NCI-H1105 treated with DMSO at 0.1 percent for 48 hours (cell line): ENCODE data around the gene STXBP4.

Experiments
- DNase-seq: peaks from one replicate; lab custom pipeline; 2025; lab: John Stamatoyannopoulos, UW

Gene STXBP4

DNA sequence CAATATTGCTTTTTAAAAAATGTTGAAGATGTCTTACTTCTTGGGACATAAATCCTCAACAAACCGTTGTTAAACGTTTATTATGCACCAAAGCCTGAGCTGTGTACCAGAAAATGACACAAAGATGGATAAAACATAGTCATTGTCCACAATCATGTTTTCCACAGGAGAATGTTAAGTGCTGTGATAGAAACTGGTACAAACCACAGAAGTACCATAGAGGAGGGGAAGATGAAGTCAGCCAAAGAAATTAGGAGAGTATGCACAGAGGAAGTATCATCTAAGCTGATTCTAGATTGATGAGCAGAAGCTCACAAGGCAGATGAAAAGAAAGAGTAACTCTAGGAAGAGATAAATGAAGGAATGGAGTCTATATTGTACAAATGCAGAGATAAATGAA, 153.5 kb downstream of the STXBP4 start:
- no peak for DNase-seq

DNA sequence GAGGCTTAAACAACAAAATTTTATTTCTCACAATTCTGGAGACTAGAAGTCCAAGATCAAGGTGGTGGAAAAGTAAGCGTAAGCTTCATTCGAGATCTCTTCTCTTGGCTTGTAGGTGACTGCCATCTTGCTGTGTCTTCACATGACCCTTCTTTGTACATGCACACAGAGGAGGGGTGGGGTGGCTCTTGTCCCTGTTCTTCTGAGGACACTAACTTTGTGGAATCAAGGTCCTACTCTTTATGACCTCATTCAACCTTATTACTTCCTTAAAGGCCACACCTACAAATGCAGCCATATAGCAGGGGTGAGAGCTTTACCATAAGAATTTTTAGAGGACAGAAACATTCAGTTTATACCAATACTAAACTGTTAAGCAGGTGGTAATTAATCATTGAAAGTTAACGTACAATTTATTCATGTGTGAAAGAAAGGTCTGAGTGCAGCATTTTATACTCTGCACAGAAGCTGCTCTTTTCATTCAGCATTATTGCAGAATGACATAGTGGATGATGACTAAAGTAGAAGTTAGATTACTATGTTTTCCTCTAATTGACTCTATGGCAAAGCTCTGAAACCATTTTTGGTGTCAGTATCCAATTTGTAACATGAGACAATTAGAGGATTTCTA, 156.3 kb downstream of the STXBP4 start:
- DNase-seq = no peak

DNA sequence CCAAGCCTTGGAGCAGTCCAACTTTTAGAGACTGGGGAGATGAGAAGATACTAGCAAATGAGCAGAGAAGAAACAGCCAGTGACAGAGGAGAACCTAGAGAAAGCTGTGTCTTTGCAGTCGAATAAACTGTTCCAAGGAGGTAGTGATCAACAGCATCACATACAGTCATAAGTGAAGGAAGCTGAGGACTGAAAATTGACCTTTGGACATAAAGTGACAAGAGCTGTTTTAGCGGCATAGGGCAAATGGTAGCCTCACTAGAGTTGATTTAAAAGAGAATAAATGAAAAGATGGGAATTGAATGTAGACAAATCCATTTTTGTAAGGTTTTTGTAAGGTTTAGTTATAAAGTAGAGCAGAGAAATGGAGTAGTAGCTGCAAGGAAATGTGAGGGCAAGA, 165.0 kb downstream of the STXBP4 start:
- DNase-seq = no peak

DNA sequence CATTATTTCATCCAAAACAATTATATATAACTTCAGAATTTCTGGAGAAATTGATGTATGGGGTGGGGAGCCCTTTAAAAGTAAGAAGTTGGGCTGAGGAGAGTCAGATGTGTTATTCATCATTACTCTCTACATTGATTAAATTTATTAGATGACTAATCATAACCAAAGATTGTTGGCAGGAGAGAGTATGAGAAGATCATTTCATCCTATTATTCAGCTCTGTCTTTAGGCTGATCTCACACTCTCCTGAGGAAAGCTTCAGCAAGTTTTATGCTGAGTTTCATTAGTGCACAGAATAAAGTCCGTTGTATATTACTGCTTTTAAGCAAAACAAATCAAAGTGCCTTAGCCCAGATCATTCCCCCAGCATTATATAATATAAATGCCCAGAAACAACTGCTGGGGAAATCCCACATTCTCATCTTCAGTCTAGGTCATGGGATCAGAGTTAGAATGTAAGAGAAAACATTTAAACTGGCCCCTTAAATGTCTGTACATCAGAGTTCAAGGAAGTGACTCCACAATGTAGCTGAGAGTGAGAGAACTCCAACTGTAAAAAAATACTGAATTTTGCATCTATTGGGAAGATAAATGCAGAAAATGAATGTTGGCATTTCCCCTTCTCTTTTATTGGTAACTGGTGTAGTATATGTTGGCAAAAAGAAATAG, 166.1 kb downstream of the STXBP4 start:
- no peak for DNase-seq

DNA sequence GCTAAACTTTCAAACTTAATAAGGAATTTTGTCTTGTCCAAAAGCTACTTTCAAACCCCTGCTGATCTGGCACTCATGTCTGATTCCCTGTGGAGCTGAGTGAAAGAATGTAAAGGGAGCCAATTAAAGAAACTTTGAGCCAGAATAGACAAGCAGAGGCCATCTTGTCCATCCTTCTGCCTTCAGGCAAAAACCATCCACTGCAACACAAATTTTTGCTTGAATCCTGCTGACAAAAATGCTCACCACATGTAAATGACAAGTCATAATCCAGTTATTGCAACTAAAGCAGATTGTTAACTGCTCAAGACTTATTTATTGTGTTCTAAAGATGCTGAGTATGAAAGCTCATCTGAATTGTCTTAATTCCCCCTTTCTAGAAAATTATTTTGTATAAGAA, 172.2 kb downstream of the STXBP4 start:
- DNase-seq = no peak

DNA sequence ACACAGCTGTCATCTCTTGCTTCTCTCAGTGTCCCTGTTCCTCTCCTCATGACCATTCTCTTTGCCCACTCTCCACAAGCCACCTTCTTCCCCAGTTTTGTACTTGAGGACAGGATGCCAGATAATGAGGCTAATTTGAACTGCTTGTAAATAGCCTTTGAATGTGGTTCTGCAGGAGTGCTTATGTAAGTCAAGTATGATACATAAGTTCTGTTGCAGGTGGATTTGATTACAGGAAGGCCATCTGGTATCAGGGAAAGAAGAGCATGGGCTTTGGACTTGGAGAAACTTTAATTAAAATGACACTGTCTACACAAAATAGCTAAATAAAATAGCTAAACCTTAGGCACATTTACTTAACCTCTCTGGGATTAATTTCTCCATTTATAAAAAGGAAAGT, 176.0 kb downstream of the STXBP4 start:
- DNase-seq = peak; percentile 11

DNA sequence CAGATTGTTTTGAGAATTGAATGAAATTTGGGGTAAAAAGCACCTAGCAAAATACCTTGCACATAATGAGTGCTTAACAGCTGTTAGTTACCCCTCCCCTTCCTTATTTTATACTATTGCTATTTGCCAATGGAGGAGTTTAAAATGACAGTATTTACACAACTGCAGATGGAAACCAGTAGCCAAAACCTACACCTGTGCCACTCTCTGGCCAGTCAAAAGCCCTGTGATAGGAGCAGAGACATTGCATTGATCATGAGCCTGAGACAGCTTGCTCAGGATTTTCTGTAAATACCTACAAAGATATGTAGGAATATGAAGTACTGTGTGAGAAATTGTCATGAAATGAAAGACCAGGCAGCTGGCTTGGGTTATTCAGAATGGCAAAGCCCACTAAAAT, 180.9 kb downstream of the STXBP4 start:
- no peak for DNase-seq

DNA sequence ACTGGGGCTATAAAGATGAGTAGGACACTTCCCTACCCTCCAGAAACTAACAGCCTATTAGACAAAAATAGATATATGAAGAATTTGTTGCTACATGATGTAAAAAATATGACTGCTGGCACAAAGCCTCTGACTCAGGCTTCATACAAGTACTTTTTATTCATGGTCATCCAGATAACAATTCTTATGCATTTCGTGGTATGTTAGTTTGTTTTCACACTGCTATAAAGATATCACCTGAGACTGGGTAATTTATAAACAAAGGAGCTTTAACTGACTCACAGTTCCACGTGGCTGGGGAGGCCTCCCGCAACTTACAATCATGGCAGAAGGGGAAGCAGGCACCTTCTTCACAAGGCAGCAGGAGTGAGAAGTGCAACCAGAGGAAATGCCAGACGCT, 183.7 kb downstream of the STXBP4 start:
- no peak for DNase-seq

DNA sequence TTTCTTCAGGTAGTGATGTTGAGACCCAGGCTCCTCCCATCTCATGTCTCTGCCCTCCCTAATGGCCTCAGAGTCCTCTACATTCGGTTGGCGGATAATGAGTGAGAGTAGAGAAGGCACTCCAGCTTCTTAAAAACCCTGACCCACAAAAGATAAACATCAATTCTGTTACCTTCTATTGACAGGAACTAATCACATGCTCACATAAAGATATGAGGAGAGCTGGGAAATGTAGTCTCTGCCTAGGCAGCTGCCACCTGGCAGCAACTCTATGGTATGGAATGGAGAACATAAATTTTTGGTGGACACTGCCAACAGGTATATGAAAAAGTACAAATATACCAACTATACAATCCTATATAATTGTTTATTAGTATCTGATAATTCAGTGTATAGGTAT, 185.5 kb downstream of the STXBP4 start:
- no peak for DNase-seq

DNA sequence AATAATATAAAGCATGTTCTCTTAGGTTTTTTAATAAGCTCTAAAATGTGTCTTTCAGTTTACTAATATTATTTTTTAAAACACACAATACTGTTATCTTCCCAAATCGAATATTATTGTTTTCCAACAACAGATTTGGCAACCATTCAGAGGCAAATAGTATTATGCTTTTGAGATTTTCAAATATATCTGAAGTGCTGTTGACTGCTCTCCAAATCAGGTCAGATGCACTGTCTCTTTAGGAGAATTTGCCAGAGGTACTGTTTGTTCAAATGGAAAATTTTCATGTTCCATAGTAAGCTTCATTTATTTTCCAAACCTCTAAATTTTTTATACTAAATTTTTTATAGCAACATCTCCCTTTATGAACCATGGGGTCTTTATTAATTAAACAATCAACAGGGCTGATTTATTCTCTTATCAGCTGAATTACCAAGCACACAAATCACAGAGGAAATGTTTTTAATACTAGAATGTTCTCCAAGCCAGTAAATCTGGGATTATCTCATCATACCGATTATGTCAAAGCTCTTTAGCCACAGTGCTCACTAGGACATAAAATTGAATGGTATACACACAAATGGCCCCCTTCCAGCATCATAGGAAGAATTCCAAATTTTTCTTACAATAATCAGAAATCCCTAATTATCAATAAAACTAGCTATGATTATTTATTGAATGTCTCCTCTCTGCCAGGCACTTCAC, 187.4 kb downstream of the STXBP4 start:
- DNase-seq = no peak

DNA sequence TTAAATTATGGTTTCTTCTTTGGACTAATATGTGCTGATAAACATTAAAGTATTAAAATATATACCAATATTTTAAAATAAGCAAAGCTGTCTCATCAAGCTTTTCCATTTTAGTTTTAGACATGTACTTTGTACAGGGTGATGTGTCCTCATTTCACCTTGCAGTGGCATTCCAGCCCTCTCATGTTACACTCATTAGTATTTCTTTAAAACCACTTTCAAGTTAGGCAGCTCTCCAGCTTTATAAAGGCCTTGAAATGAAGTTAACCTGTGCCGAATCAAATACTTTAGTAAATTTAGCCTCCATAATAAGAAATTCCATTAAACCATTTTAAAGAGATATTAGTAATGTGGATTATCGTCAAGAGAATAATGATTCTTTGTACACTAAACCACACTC, 188.6 kb downstream of the STXBP4 start:
- DNase-seq = no peak

DNA sequence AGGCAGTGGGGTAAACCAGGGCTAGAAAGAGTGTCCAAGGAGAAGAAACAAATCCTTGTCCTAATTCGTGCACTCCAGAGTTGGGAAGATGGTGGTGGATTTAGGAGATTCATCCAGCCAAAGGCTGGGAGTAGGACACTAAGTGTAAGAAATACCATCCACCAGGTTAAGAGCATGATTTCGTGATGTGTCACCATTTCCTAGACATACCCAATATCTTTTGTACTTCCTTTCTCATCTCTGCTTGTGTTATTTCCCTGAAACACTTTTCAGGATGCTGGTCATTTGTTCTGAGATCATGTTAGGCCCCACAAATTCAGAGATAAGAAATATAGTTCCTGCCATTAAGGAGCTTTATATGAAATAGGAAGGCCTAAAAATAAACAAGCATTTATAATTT, 189.9 kb downstream of the STXBP4 start:
- no peak for DNase-seq

DNA sequence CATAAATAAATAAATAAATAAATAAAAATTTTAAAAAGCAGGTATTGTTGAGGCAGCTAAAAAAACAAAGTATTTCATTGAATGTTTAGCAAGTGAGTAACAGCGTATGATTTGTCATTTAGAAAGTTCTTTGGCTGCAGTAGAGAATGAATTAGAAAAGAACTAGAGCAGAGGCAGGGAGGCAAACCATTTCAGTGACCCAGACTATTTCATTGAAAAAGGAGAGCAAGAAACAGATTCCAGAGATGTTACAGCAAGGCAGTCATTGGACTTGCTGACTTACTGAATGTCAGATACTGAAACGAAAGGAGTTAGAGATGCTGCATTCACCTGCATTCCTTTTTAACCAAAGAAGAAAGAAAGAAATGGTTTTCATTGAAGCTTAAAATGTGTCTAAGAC, 190.7 kb downstream of the STXBP4 start:
- no peak for DNase-seq

DNA sequence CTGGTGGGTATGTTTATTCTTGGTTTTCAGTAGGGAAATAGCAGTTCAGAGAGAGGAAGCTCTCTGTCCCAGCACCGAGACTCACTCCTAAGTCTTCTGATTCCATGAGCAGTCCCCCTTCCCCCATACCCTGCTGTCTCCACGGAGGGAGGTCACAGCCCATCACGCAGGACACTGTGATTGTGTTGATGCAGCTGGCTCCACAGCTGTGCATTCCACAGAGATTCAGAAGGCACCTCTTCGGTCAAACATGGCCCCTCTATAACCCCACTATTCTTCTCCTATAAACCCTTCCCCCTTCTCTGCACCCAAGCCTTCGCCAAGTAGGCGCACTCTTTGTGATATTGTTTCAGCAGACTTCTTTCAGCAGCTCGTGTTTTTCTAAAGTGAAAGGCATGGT, 191.9 kb downstream of the STXBP4 start:
- DNase-seq = no peak

DNA sequence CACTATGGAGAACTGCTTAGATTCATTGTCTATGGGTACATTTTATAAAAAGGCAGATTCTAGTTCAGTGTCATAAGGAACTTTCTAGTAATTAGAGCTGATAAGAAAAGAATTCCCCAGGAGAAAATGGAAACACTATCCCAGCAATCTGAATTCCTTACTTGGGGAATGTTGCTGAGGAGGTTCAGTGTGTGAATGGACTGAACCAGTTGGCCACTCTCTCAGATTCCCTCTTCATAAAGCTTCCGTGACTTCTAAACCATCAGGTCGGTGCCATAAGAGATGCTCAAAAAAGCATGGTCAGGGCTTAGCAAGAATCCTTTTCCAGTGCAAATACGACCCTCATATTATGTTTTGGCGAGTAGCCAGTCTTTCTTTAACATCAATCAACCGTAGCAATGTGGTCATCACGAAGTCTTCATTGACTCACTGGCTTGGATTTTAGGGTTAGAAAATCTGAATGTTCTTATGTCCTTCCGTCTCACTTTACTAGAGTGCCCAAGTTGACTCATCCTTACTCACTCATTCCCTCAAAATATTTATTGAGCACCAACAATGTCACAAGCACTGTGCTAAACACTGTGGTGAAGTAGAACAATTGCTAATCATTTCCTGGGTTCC, 193.5 kb downstream of the STXBP4 start:
- DNase-seq = no peak

DNA sequence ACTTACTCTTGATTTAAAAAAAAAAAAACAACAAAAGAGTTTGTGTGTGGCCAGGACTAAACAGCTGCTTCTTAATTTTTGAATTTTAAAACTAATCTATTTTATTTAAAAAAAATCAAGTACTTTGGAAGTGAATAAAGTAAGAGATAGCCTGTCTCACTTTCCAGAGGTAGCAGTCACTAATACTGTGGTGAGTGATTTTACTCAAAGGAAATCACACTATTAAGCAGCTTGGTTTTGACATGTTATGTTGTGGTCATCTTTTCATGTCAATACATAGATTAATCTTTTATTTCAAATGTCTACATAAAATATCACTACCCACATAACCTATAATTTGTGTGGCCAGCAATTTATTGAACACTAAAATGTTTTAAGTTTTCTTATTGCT, 194.0 kb downstream of the STXBP4 start:
- no peak for DNase-seq

DNA sequence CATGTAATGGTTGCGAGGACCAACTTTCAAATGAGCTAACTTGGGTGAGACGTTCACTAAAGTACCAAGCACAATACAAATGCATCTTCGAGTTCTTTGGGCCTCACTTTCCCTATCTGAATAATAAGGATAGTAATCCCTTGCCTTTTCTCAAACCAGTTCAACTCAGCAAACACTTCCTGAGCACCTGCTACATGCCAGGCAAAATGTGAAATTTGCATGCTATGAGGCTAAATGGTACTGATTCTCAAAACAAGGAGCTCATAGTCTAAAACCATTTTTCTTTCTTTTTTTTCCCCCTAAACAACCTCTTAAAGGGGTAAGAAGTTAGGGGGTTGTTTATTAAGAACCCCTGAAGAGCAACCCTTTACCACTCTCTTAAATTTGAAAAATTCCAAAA, 194.8 kb downstream of the STXBP4 start:
- DNase-seq = no peak

DNA sequence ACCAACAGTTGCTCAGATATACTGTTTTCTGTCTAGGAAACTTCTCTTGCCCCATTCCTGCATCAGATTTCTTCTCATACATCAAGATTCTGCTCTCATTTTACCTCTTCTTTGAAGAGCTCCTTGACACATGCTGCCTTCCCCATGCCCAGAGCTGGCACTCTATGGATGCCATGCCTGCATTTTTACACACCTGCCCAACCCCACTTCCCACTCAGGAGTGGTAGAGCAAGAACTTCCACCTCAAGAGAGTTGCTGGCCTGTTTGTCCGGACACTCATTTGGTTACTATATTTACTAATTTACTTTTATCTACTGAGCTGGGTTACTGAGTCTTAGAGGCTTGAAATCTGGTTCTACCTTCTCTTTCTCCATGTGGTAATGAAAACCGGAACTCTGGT, 197.9 kb downstream of the STXBP4 start:
- DNase-seq = no peak

DNA sequence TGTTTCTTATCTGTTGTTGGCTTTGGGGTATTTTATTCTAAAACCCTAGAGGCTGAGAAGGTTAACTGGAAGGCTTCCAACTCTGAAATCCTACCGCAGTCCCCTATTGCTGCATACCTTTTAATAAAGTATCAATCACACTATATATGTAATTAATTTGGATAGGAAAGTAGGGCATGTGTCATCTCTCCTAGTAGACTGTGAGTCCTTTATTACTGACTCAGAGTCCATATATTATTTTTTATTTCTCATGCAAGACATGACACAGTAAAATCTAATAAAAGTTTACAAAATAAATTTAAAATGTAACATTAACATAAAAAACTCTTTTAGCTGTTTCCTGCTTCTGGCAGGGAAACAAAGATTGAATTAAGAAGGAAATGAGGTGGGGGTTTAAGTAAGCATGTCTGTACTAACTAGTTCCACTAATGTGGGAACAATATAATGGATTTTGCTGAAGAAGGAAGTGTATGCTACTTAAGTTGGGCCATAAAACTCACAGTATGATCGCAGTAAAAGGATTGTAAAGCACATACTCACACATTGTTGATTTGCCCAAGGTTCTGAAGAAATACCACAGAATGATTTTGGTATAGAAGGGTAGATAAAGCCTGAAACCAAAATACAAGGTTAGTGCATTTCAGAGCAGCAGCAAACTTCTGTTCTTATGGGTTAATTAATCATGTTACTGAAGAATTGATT, 198.6 kb downstream of the STXBP4 start:
- no peak for DNase-seq

DNA sequence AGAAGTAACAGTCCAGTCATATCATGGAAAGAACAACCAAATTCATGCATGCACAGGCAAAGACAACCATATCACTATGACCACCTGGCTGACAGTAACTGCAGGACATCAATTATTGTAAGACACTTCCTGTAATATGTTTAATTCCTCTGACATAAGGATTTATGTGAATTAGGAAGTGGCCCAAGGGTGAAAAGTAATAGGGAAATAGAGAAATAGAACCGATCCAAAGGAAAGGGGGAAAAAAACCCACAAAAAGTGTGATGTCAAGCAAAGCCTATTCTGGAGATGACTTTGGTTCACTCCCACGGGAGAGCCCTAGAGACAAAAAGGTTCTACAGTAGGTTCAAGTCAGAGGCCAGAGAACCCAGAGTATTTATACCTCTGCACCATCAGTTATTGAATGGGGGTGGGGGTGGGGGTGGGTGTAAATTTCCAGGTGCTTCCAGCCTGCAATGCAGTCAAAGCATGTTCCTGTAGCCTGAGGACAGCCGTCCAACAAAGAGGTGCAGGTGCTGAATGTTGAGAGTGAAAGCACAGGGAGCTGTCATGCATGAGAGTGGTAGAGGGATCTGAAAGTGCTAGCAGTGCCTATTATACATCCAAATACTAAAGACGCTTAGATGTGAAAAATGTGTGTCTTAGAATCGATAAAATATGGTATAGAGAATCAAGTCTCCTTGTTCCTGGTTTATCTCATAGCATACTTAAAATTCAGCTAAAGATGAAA, 200.6 kb downstream of the STXBP4 start:
- no peak for DNase-seq

DNA sequence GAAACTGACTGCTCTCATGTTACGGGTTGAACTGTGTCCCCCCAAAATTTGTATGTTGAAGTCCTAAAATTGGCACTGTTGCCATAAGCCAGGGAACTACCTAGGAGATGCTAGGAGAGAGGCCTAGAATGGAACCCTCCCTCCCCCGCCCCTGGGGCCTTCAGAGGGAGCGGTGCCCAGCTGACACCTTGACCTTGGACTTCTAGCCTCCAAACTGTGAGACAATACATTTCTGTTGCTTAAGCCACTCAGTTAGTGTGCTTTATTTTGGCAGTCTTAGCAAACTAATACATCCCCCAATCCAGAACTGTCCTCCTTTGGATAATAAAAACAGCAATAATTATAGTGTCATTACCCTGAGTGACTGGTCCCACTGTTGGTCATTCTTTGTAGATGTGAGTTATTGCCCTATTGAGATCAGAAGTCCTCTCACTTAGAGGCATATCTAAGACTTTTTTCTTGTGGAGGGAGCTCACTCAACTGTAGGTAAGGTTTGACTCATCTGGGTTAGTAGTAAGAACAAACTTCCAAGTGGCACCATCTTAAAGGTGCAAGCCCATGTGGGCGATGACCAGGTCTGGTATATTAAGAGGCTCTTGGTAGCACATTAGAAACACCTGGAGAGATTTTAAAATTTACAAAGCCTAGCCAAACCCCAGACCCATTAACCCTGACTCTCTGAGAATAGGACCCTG, 203.2 kb downstream of the STXBP4 start:
- DNase-seq = no peak
